ENCODE measurements around the gene PLEKHA7.

GRCh38 chr11:16871368-16871767 is 142.8 kb downstream of the PLEKHA7 start:
- no peak for TF ChIP-seq SP2 (IDR thresholded peaks at IDR 0.05; ENCODE audit: low read length)
- no peak for TF ChIP-seq E2F6 (IDR thresholded peaks at IDR 0.05)
